Measurements from ENCODE around the gene BAMBI. TPM values are rescaled to one million over a fixed set of nuclear protein-coding genes. Genes with fewer than 3 reads are reported as not detected.

Gene BAMBI
- total RNA-seq, 1 experiment from 2014 or later, result 31.9 TPM

- ChIA-PET CTCF (interaction anchor here (0.5 to 1.2 kb wide), 6 partner anchors 14 to 903 kb away, joined by 3 to 5 read pairs (median 3); no protein-coding TSS in a partner anchor), POLR2A (ENCODE audit: low non-redundant PET) (no interaction called here)
- intact Hi-C loops (cut with micrococcal nuclease; ENCODE audit: unreplicated experiment), result loop anchor here (2.0 to 5.0 kb wide), 4 partner anchors 199 to 454 kb away; no protein-coding TSS in a partner anchor
- peaks cover 20% of the 10 kb centered on the region for H3K36me3 ChIP-seq (ENCODE audit: insufficient read depth, low read length, poor library complexity, severe bottlenecking)
- H3K27me3 ChIP-seq (replicated peaks; ENCODE audit: insufficient read depth, low read depth, low read length, poor library complexity), result no peaks in the 10 kb centered on the region
- BruUV-seq (replicated peaks), result TSS peak; percentile 69
- DNase-seq (ENCODE audit: low spot score), result peak; percentile 48
- no peaks in the 10 kb centered on the region for H3K9me3 ChIP-seq (ENCODE audit: low read depth, low read length, poor library complexity, severe bottlenecking)
- H3K27ac ChIP-seq (ENCODE audit: low read depth, low read length, poor library complexity, severe bottlenecking), result peak overlapping the region; percentile 87
- H3K4me3 ChIP-seq (ENCODE audit: low read depth, low read length, poor library complexity, severe bottlenecking), result peak overlapping the region; percentile 87
- TF ChIP-seq CTCF (conservative IDR thresholded peaks at IDR 0.05; ENCODE audit: low read depth, low read length), result no peak
- no peak for TF ChIP-seq EZH2 (IDR thresholded peaks at IDR 0.05; ENCODE audit: borderline replicate concordance, low read depth, low read length, poor library complexity, severe bottlenecking)
- H3K4me1 ChIP-seq (ENCODE audit: insufficient read depth, low read length, poor library complexity, severe bottlenecking), result peaks cover 18% of the 10 kb centered on the region
Measured at GRCh38 chr10:28677888-28678686, 766 bp downstream of the BAMBI start.

DNA sequence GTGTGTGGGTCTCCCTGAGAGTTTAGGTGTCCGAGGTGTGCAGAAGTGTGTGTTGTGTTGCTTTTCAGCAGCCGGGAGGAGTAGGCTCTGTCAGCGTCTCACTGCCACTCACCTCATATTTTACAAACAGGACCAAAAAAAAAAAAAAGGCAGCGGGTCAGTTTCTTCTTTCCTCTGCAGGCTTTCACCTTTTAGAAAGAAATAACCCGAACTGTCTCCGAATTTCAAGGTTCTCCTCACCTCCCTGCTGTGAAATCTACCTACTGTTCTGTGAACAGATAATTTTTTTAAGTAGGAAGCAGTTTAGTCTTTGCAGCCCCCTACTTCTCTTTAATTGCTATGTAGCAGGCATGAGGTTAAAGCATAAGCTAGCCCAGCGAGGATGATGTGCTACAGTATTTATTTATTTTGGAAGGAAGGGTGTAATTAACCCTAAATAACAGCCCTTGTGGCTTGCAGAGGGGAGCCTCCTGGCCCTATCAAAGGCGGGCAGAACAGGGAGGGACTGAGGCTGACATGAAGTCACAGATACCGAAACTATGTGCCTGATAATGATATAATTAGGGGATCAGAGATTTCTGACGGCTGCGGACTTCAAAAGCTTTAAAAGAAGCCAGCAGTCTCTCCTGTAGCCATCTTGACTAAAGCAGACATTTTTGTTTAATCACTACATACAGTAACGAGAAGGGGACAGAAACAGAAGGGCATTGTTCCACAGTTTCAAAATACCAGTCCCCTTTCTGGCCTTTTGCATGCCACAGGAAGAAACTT is 1.6 kb downstream of the BAMBI start:
- no peaks in the 10 kb centered on the region for H3K9me3 ChIP-seq (ENCODE audit: low read depth, low read length, poor library complexity, severe bottlenecking)
- POLR2A ChIA-PET (ENCODE audit: low non-redundant PET), result no interaction called here
- H3K27me3 ChIP-seq (replicated peaks; ENCODE audit: insufficient read depth, low read depth, low read length, poor library complexity), result no peaks in the 10 kb centered on the region
- DNase-seq (ENCODE audit: low spot score), result peak; percentile 71
- H3K4me1 ChIP-seq (ENCODE audit: insufficient read depth, low read length, poor library complexity, severe bottlenecking), result peaks cover 18% of the 10 kb centered on the region
- CTCF ChIA-PET, result interaction anchor here (0.6 to 0.7 kb wide), 2 partner anchors 303 to 314 kb away, joined by 3 read pairs; no protein-coding TSS in a partner anchor
- intact Hi-C loops (cut with micrococcal nuclease; ENCODE audit: unreplicated experiment), result loop anchor here (5.0 kb wide), 3 partner anchors 198 to 453 kb away; no protein-coding TSS in a partner anchor
- H3K36me3 ChIP-seq (ENCODE audit: insufficient read depth, low read length, poor library complexity, severe bottlenecking), result peaks cover 24% of the 10 kb centered on the region
- no peak for TF ChIP-seq EZH2 (IDR thresholded peaks at IDR 0.05; ENCODE audit: borderline replicate concordance, low read depth, low read length, poor library complexity, severe bottlenecking)
- no peak for TF ChIP-seq CTCF (conservative IDR thresholded peaks at IDR 0.05; ENCODE audit: low read depth, low read length)
- peak overlapping the region; percentile 87 for H3K27ac ChIP-seq (ENCODE audit: low read depth, low read length, poor library complexity, severe bottlenecking)
- peak overlapping the region; percentile 87 for H3K4me3 ChIP-seq (ENCODE audit: low read depth, low read length, poor library complexity, severe bottlenecking)
- BruUV-seq (replicated peaks), result TSS peak; percentile 59

- no peaks in the 10 kb centered on the region for H3K27me3 ChIP-seq (replicated peaks; ENCODE audit: insufficient read depth, low read depth, low read length, poor library complexity)
Measured at GRCh38 chr10:28679581-28680357, 2.4 kb downstream of the BAMBI start.

More at GRCh38 chr10:28679581-28680357, 2.4 kb downstream of the BAMBI start:
- ChIA-PET CTCF (interaction anchor here (0.5 to 0.6 kb wide), 3 partner anchors 42 to 313 kb away, joined by 3 read pairs; no protein-coding TSS in a partner anchor), POLR2A (ENCODE audit: low non-redundant PET) (no interaction called here)
- Histone ChIP-seq H3K36me3 (ENCODE audit: insufficient read depth, low read length, poor library complexity, severe bottlenecking) (peaks cover 27% of the 10 kb centered on the region), H3K9me3 (ENCODE audit: low read depth, low read length, poor library complexity, severe bottlenecking) (no peaks in the 10 kb centered on the region), H3K27ac (ENCODE audit: low read depth, low read length, poor library complexity, severe bottlenecking) (peak overlapping the region; percentile 87), H3K4me3 (ENCODE audit: low read depth, low read length, poor library complexity, severe bottlenecking) (peak overlapping the region; percentile 87), H3K4me1 (ENCODE audit: insufficient read depth, low read length, poor library complexity, severe bottlenecking) (peaks cover 25% of the 10 kb centered on the region)
- peak; percentile 71 for DNase-seq (ENCODE audit: low spot score)
- intact Hi-C loops (cut with micrococcal nuclease; ENCODE audit: unreplicated experiment), result loop anchor here (5.0 kb wide), 3 partner anchors 198 to 453 kb away; no protein-coding TSS in a partner anchor
- TF ChIP-seq EZH2 (IDR thresholded peaks at IDR 0.05; ENCODE audit: borderline replicate concordance, low read depth, low read length, poor library complexity, severe bottlenecking), result no peak
- TF ChIP-seq CTCF (conservative IDR thresholded peaks at IDR 0.05; ENCODE audit: low read depth, low read length), result peak; percentile 60
- no TSS peak for BruUV-seq (replicated peaks)

Measured in A673 (cell line).